Measurements from ENCODE around the gene CLDN34.

DNA sequence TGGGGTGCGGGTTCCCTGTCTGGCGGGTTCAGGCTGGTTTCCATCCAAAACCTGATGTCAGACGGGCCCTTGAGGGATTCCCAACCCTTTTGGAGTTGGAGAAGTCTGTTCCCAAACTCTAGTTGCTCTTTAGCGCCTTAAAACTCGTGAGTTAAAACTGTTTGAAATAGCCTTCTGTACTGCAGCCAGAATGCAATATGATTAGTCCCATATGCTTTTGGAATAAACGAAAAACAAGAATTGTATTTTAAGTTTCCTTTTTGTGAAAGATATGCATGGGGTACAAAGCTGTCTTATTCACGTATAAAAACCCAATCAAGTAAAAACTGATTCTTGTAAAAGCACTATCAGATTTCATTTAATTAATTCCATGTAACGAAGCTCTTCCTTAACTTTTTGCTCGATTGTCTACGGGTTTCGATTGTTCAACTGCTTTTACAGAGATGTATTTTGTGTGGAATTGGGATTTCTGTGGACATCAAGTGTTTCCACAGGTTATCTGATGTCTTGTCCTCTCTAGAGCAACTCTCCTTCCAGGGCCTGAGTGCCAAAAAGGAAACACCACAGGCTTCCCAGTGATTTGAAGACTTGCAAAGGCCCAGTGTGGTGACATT lies 49.5 kb downstream of the CLDN34 start:
- TF ChIP-seq, protein P1, sequence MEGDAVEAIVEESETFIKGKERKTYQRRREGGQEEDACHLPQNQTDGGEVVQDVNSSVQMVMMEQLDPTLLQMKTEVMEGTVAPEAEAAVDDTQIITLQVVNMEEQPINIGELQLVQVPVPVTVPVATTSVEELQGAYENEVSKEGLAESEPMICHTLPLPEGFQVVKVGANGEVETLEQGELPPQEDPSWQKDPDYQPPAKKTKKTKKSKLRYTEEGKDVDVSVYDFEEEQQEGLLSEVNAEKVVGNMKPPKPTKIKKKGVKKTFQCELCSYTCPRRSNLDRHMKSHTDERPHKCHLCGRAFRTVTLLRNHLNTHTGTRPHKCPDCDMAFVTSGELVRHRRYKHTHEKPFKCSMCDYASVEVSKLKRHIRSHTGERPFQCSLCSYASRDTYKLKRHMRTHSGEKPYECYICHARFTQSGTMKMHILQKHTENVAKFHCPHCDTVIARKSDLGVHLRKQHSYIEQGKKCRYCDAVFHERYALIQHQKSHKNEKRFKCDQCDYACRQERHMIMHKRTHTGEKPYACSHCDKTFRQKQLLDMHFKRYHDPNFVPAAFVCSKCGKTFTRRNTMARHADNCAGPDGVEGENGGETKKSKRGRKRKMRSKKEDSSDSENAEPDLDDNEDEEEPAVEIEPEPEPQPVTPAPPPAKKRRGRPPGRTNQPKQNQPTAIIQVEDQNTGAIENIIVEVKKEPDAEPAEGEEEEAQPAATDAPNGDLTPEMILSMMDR (IDR thresholded peaks at IDR 0.05), result no peak
- TF ChIP-seq POLR2A (IDR thresholded peaks at IDR 0.05), result no peak
